SU-DHL-6 (cell line): ENCODE data around the gene PPP6R1.

Experiments
- H2AFZ ChIP-seq: fragments of 200-600 bp; sonication (generic); 2 replicates; pipeline ENCODE4 v1.6.1; 2014; ENCODE audit warnings: low read depth, mild to moderate bottlenecking, moderate library complexity, mixed read lengths, antibody characterized with exemption, low read length; ENCODE audit not compliant: severe bottlenecking
- H3F3A ChIP-seq: fragments of 200-600 bp; shearing (Covaris generic); 2 replicates; pipeline ENCODE4 v1.6.0; 2016; ENCODE audit warnings: antibody characterized with exemption, mild to moderate bottlenecking; ENCODE audit not compliant: insufficient read depth
- H3K27ac ChIP-seq: fragments of 200-600 bp; sonication (generic); 2 replicates; pipeline ENCODE4 v1.5.1; 2016; ENCODE audit warnings: low read depth, mild to moderate bottlenecking, low read length, moderate library complexity, mixed read lengths
- H3K27me3 ChIP-seq: fragments of 200-600 bp; sonication (generic), shearing (Covaris generic); 2 replicates; pipeline ENCODE4 v1.6.0; 2014; ENCODE audit warnings: mild to moderate bottlenecking, low read length
- H3K36me3 ChIP-seq: fragments of 200-600 bp; sonication (generic); 2 replicates; pipeline ENCODE4 v1.6.1; 2014; ENCODE audit warnings: mild to moderate bottlenecking, low read length, mixed read lengths
- H3K4me2 ChIP-seq: fragments of 300-600, 200-600 bp; shearing (Covaris generic), sonication (generic); 2 replicates; pipeline ENCODE4 v1.6.0; 2014; ENCODE audit warnings: low read length, low read depth, mild to moderate bottlenecking; ENCODE audit not compliant: poor library complexity, severe bottlenecking
- H3K4me3 ChIP-seq: fragments of 200-600 bp; sonication (generic); 2 replicates; pipeline ENCODE4 v1.5.1; 2014; ENCODE audit warnings: antibody characterized with exemption, low read length, mild to moderate bottlenecking, mixed read lengths; ENCODE audit not compliant: insufficient read depth, poor library complexity, severe bottlenecking
- H3K79me2 ChIP-seq: fragments of 200-600 bp; sonication (generic); 2 replicates; pipeline ENCODE4 v1.6.1; 2014; ENCODE audit warnings: mild to moderate bottlenecking, low read length, moderate library complexity; ENCODE audit not compliant: insufficient read depth
- H3K9ac ChIP-seq: fragments of 200-600 bp; sonication (generic); 2 replicates; pipeline ENCODE4 v1.7.0; 2014; ENCODE audit warnings: mild to moderate bottlenecking, low read length
- H3K9me2 ChIP-seq: fragments of 200-600 bp; sonication (generic); replicated peaks from 2 replicates; pipeline ENCODE4 v1.6.1; 2014; ENCODE audit warnings: low read length; ENCODE audit not compliant: insufficient read depth
- H3K9me3 ChIP-seq: fragments of 200-600 bp; sonication (generic); 2 replicates; pipeline ENCODE4 v1.6.1; 2014; ENCODE audit warnings: low read length, mixed read lengths; ENCODE audit not compliant: insufficient read depth
- H4K20me1 ChIP-seq: fragments of 200-600 bp; sonication (generic); 2 replicates; pipeline ENCODE4 v1.6.1; 2014; ENCODE audit warnings: low read depth, mild to moderate bottlenecking, antibody characterized with exemption, low read length, moderate library complexity, mixed read lengths
- CTCF ChIP-seq: fragments of 200-600 bp; sonication (generic); IDR thresholded peaks from one replicate; pipeline ENCODE4 v1.5.1; 2017; ENCODE audit warnings: antibody characterized with exemption, mild to moderate bottlenecking, low read length, moderate library complexity; ENCODE audit not compliant: insufficient read depth, poor library complexity, severe bottlenecking
- EZH2phosphoT487 ChIP-seq: fragments of 200-600 bp; sonication (generic), shearing (Covaris generic); conservative IDR thresholded peaks from 2 replicates; pipeline ENCODE4 v1.6.1; 2018; ENCODE audit warnings: mild to moderate bottlenecking, antibody characterized with exemption, low read length, moderate library complexity, mixed read lengths

Gene PPP6R1

GRCh38 chr19:55305983-55306562 lies 47.3 kb upstream of the PPP6R1 start:
- no peak overlapping the region for H3K27ac ChIP-seq
- no peaks in the 10 kb centered on the region for H3K9me2 ChIP-seq
- H3K4me3 ChIP-seq, result no peak overlapping the region
- H4K20me1 ChIP-seq, result no peaks in the 10 kb centered on the region
- TF ChIP-seq CTCF (no peak), EZH2phosphoT487 (no peak)
- no peaks in the 10 kb centered on the region for H3K79me2 ChIP-seq
- H3K36me3 ChIP-seq, result no peaks in the 10 kb centered on the region
- no peak overlapping the region for H2AFZ ChIP-seq
- H3K9me3 ChIP-seq, result no peaks in the 10 kb centered on the region
- no peak overlapping the region for H3K9ac ChIP-seq
- no peak overlapping the region for H3K4me2 ChIP-seq
- H3F3A ChIP-seq, result no peaks in the 10 kb centered on the region
- H3K27me3 ChIP-seq, result no peaks in the 10 kb centered on the region

- no peak overlapping the region for H3K4me3 ChIP-seq
- H3K36me3 ChIP-seq, result no peaks in the 10 kb centered on the region
- no peaks in the 10 kb centered on the region for H3K27me3 ChIP-seq
- H2AFZ ChIP-seq, result no peak overlapping the region
- no peaks in the 10 kb centered on the region for H3K79me2 ChIP-seq
- no peaks in the 10 kb centered on the region for H4K20me1 ChIP-seq
- no peak overlapping the region for H3K9ac ChIP-seq
- no peaks in the 10 kb centered on the region for H3F3A ChIP-seq
- H3K27ac ChIP-seq, result no peak overlapping the region
- no peaks in the 10 kb centered on the region for H3K9me3 ChIP-seq
- TF ChIP-seq CTCF (no peak), EZH2phosphoT487 (no peak)
- H3K9me2 ChIP-seq, result no peaks in the 10 kb centered on the region
- H3K4me2 ChIP-seq, result no peak overlapping the region
Measured at GRCh38 chr19:55305491-55305890, 46.7 kb upstream of the PPP6R1 start.

DNA sequence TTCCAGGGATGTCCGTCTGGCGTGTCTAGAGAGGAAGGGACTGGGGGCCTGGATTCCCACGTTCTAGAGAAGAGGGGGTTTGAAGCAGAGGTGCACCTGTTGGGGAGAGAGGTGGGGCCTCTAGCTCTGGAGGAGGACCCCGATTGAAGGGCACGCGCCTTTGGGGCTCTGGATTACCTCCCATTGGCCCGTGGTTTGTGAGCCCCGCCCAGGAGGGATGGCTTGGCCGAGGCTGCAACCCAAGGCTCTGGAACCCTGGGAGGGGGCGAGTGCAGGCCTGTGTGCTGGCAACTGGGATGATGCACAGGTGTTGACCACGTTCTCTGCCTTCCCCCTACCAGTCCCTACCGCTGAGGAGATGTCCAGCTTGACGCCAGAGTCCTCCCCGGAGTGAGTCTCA lies 46.2 kb upstream of the PPP6R1 start:
- Histone ChIP-seq H3F3A (no peaks in the 10 kb centered on the region), H3K27me3 (no peaks in the 10 kb centered on the region), H4K20me1 (no peaks in the 10 kb centered on the region), H3K4me3 (no peak overlapping the region), H2AFZ (no peak overlapping the region), H3K9me2 (no peaks in the 10 kb centered on the region), H3K36me3 (no peaks in the 10 kb centered on the region), H3K27ac (no peak overlapping the region), H3K9ac (no peak overlapping the region), H3K9me3 (no peaks in the 10 kb centered on the region), H3K79me2 (no peaks in the 10 kb centered on the region), H3K4me2 (no peak overlapping the region)
- TF ChIP-seq EZH2phosphoT487, result no peak
- no peak for TF ChIP-seq CTCF
